Hindlimb muscle (tissue), 1 donor: ENCODE measurements around the gene LAX1. TPM values are rescaled to one million over a fixed set of nuclear protein-coding genes. Genes with fewer than 3 reads are reported as not detected.
"Not testable (repeated sequence)": the region's sequence is repeated elsewhere in the genome, so short reads cannot be mapped to it uniquely, and the experiment has no call there.

Source experiments
- DNase-seq: peaks from one replicate; pipeline ENCODE4 v3.0.0-alpha.2; 2013
- polyA plus RNA-seq: library from polyadenylated mRNA; unstranded; fragments of 120-200 nt; gene quantifications from one replicate; pipeline ENCODE4 v1.2.1, GENCODE V29; 2013; ENCODE audit not compliant: insufficient read length

LAX1 gene
- polyA plus RNA-seq = 0.17 TPM

GRCh38 chr1:203765029-203765837 lies at the start of gene LAX1:
Gene LAX1 (plus strand): TSS chr1:203765183. CDS start chr1:203765566, 383 bp downstream.
- DNase-seq = no peak

- no peak for DNase-seq
These were observed 47.9 kb upstream of the LAX1 start for GRCh38 chr1:203717120-203717519.

GRCh38 chr1:203720242-203720641 lies 44.7 kb upstream of the LAX1 start:
- DNase-seq = no peak

GRCh38 chr1:203722909-203723308 lies 42.1 kb upstream of the LAX1 start:
- DNase-seq = no peak

- no peak for DNase-seq
These were observed 38.5 kb upstream of the LAX1 start for GRCh38 chr1:203726417-203726867.

- no peak for DNase-seq
These were observed 31.7 kb upstream of the LAX1 start for GRCh38 chr1:203733009-203733863.

- DNase-seq = no peak
These were observed 22.5 kb upstream of the LAX1 start for GRCh38 chr1:203742436-203742835.

- DNase-seq = peak; percentile 6
These were observed 21.9 kb upstream of the LAX1 start for GRCh38 chr1:203743091-203743571.

- DNase-seq = peak; percentile 89
These were observed 20.7 kb upstream of the LAX1 start for GRCh38 chr1:203744075-203744972.

- DNase-seq = no peak
These were observed 18.7 kb upstream of the LAX1 start for GRCh38 chr1:203746281-203746680.

- no peak for DNase-seq
These were observed 13.9 kb upstream of the LAX1 start for GRCh38 chr1:203751051-203751450.

- not testable (repeated sequence) for DNase-seq
These were observed 13.2 kb upstream of the LAX1 start for GRCh38 chr1:203751618-203752361.

- DNase-seq = no peak
These were observed 10.5 kb upstream of the LAX1 start for GRCh38 chr1:203754455-203754864.

GRCh38 chr1:203756036-203756435 lies 8.9 kb upstream of the LAX1 start:
- no peak for DNase-seq

- DNase-seq = not testable (repeated sequence)
These were observed 6.2 kb upstream of the LAX1 start for GRCh38 chr1:203758749-203759148.

GRCh38 chr1:203760506-203760905 lies 4.5 kb upstream of the LAX1 start:
- DNase-seq = no peak

- not testable (repeated sequence) for DNase-seq
These were observed 3.0 kb upstream of the LAX1 start for GRCh38 chr1:203761958-203762357.

- DNase-seq = no peak
These were observed 1.5 kb upstream of the LAX1 start for GRCh38 chr1:203763505-203763904.

- no peak for DNase-seq
These were observed 616 bp upstream of the LAX1 start for GRCh38 chr1:203764105-203765028.

- DNase-seq = no peak
These were observed 3.3 kb downstream of the LAX1 start for GRCh38 chr1:203768256-203768655.
